ENCODE results near the gene LMBR1. TPM values are rescaled to one million over a fixed set of nuclear protein-coding genes. Genes with fewer than 3 reads are reported as not detected.
A peak's percentile ranks its signal among the peaks of the same experiment; 100 is the strongest.

The LMBR1 gene
- total and polyA plus RNA-seq, 2 of the 4 experiments (the other 2 are of a cell fraction), result 11.9 to 19.9 TPM

GRCh38 chr7:156942708-156943090, 49.7 kb upstream of the LMBR1 start:
- Histone ChIP-seq H4K91ac (ENCODE audit: insufficient read depth, low read depth, low read length) (no peak overlapping the region), H2BK20ac (ENCODE audit: low read depth, low read length) (no peak overlapping the region), H3K4me1 (ENCODE audit: control insufficient read depth, insufficient read depth, low read length) (no peaks in the 10 kb centered on the region), H2BK120ac (ENCODE audit: low read depth, low read length) (no peak overlapping the region), H3K56ac (ENCODE audit: extremely low read depth, insufficient read depth, low read length) (no peak overlapping the region), H3K9me3 (ENCODE audit: control insufficient read depth, insufficient read depth, low read length) (peaks cover 2% of the 10 kb centered on the region; the same call in 1 of the 2 replicates), H3K79me1 (ENCODE audit: low read depth in 1 of 2, low read length in 2 of 2) (no peaks in the 10 kb centered on the region), H4K5ac (ENCODE audit: low read depth, low read length) (no peak overlapping the region), H3K23ac (ENCODE audit: low read depth, low read length) (no peak overlapping the region), H4K8ac (ENCODE audit: low read depth in 2 of 2, low read length in 2 of 2) (no peak overlapping the region), H4K20me1 (ENCODE audit: insufficient read depth, low read length) (no peaks in the 10 kb centered on the region), H3K27me3 (ENCODE audit: control insufficient read depth, insufficient read depth, low read length) (peaks cover 27% of the 10 kb centered on the region), H2AK9ac (replicated peaks; ENCODE audit: low read depth, low read length, poor library complexity) (peak overlapping the region; percentile 72), H3K9ac (ENCODE audit: low read depth, low read length) (no peak overlapping the region), H2BK15ac (ENCODE audit: low read depth, low read length) (no peak overlapping the region), H3K9me1 (ENCODE audit: insufficient read depth, low read length) (no peaks in the 10 kb centered on the region), H3K18ac (ENCODE audit: low read depth, low read length) (no peak overlapping the region), H3K4me2 (ENCODE audit: low read depth, low read length) (no peak overlapping the region), H3K4ac (ENCODE audit: low read depth, low read length) (no peak overlapping the region), H3K36me3 (ENCODE audit: control insufficient read depth, insufficient read depth, low read length) (no peaks in the 10 kb centered on the region), H2AFZ (replicated peaks; ENCODE audit: low read length, poor library complexity) (peak overlapping the region; percentile 49), H3K27ac (ENCODE audit: insufficient read depth, low read length) (no peak overlapping the region), H3K4me3 (ENCODE audit: insufficient read depth, low read depth, low read length) (no peak overlapping the region), H2BK5ac (ENCODE audit: low read depth, low read length, poor library complexity, severe bottlenecking) (no peak overlapping the region), H3K14ac (replicated peaks; ENCODE audit: low read depth, low read length) (no peak overlapping the region), H2AK5ac (ENCODE audit: low read depth, low read length) (no peak overlapping the region)
- CTCF ChIA-PET, result no interaction called here
- DNase-seq, result no peak
- intact Hi-C loops (cut with micrococcal nuclease) (no loop called here), dilution Hi-C loops (cut with HindIII; ENCODE audit: low sequenced_read_pairs, unreplicated experiment) (no loop called here), in situ Hi-C loops (cut with MboI; ENCODE audit: low sequenced_read_pairs) (no loop called here)
- WGBS, 2 experiments (ENCODE audit: extremely low coverage in 2 of 2, insufficient read length in 1 of 2), result 62% methylated on average over 16 of the region's 24 CpGs; no CpG with 5 or more reads in 1 of the 2 experiments
- no TSS peak for BruUV-seq (replicated peaks)
- TF ChIP-seq RCOR1 (IDR thresholded peaks at IDR 0.05; ENCODE audit: insufficient replicate concordance, low read length) (no peak), CHD1 (IDR thresholded peaks at IDR 0.05; ENCODE audit: low read depth, low read length) (no peak)
- POLR2A ChIA-PET (ENCODE audit: unreplicated experiment), result no interaction called here
- ATAC-seq (ENCODE audit: low read depth), result 0 out of 2 replicates have a peak, but pooled peaks have one; percentile 24

Data from IMR-90 (cell line).